T-helper 17 cell (primary cell): ENCODE data around the gene USP46. TPM values are rescaled to one million over a fixed set of nuclear protein-coding genes. Genes with fewer than 3 reads are reported as not detected.

Experiments
- ATAC-seq: fragments of 150-1000 bp; cut with Tn5 transposase; 2 replicates; pipeline ENCODE4 v1.10.0; 2021; ENCODE audit warnings: mild to moderate bottlenecking, moderate library complexity
- DNase-seq, 3 donors: peaks; one replicate each; pipeline versions ENCODE4 v3.0.0 to v3.0.0-alpha.2; 2020 to 2021
- H3K9me3 ChIP-seq: one replicate; pipeline ENCODE4 v1.7.0; 2013; ENCODE audit warnings: low read length, mild to moderate bottlenecking; ENCODE audit not compliant: control insufficient read depth, poor library complexity, severe bottlenecking
- H3K27ac Mint-ChIP-seq: one replicate; pipeline ENCODE4 v1.8.0; 2022; ENCODE audit warnings: mild to moderate bottlenecking, moderate library complexity, mixed read lengths
- H3K27me3 Mint-ChIP-seq: one replicate; pipeline ENCODE4 v1.8.0; 2022; ENCODE audit warnings: mixed read lengths
- H3K36me3 Mint-ChIP-seq: one replicate; pipeline ENCODE4 v1.8.0; 2022; ENCODE audit warnings: low read depth, mixed read lengths
- H3K4me1 Mint-ChIP-seq: one replicate; pipeline ENCODE4 v1.8.0; 2022; ENCODE audit warnings: mild to moderate bottlenecking, mixed read lengths
- H3K4me3 Mint-ChIP-seq: one replicate; pipeline ENCODE4 v1.8.0; 2022; ENCODE audit warnings: mild to moderate bottlenecking, moderate library complexity, mixed read lengths
- total RNA-seq, 4 donors: library from RNA in 2 of 4; stranded (reverse) in 2 of 4; gene quantifications; one replicate each; pipeline ENCODE4 v1.2.3 and lab custom pipeline; 2022 to 2026

Gene USP46
- total RNA-seq, 2 donors from 2014 or later = 22.5 to 24.0 TPM

DNA sequence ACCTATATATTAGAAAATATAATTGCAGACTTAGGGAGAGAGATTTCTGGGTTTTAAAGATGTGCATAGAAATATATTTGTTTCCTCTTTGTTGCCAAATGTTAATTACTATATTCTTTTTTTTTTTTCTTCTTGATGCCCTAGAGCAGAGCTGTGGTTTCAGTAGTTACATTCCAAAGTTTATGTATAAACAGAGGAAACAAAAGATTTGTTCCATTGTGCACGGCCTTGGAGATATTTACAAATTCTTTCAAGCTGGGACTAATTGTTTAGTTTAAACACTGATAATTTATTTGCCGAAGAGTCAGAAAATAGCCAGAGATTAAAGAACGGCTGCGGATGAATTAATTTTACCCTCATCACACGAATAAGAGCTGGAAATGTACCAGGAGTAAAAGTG, 85.1 kb downstream of the USP46 start:
- peaks cover 14% of the 10 kb centered on the region for H3K27me3 Mint-ChIP-seq
- H3K4me1 Mint-ChIP-seq = peaks cover 2% of the 10 kb centered on the region
- ATAC-seq (no peak), DNase-seq (no peak)
- H3K9me3 ChIP-seq = peaks cover 4% of the 10 kb centered on the region
- H3K4me3 Mint-ChIP-seq = no peak overlapping the region
- H3K36me3 Mint-ChIP-seq = no peaks in the 10 kb centered on the region
- H3K27ac Mint-ChIP-seq = no peak overlapping the region

DNA sequence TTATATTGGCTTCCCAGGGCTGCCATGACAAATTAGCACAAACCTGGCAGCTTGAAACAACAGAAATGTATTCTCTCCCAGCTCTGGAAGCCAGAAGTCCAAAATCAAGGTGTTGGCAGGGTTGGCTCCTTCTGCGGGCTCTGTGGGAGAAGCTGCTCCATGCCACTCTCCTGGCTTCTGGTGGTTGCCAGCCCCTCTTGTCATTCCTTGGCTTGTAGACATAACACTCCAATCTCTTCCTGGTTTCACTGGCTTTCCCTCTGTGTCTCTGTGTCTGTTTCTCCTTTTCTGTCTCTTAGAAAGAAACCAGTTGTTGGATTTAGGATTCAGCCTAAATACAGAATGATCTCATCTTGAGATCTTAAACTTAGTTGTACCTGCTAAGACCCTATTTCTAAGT, 85.5 kb downstream of the USP46 start:
- no peak for DNase-seq
- peaks cover 4% of the 10 kb centered on the region for H3K9me3 ChIP-seq
- H3K27me3 Mint-ChIP-seq = peaks cover 14% of the 10 kb centered on the region
- no peak for ATAC-seq
- H3K36me3 Mint-ChIP-seq = no peaks in the 10 kb centered on the region
- peaks cover 2% of the 10 kb centered on the region for H3K4me1 Mint-ChIP-seq
- no peak overlapping the region for H3K27ac Mint-ChIP-seq
- H3K4me3 Mint-ChIP-seq = no peak overlapping the region

DNA sequence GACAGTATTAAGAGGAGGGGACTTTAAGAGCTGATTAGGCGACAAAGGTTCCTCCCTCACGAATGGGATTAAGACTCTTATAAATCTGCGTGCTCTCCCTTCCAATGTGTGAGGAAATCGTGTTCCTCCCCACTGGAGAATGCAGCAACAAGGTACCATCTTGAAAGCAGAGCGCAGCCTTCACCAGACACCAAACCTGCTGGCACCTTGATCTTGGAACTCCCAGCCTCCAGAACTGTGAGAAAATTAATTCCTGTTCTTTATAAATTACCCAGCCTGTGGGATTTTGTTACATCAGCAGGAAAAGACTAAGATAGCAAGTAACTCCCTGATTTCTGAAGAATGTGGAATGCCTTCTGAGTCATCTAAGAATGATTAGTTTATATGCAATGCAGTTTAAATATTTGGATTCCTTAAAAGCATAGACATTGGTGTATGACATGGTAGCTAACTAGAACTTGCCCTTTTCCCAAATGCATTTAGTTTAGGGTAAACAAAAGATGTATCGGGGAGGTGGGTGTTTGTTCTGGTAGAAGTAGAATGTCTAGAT, 86.1 kb downstream of the USP46 start:
- H3K27me3 Mint-ChIP-seq = peaks cover 14% of the 10 kb centered on the region
- no peak for ATAC-seq
- H3K36me3 Mint-ChIP-seq = no peaks in the 10 kb centered on the region
- no peak overlapping the region for H3K27ac Mint-ChIP-seq
- H3K4me1 Mint-ChIP-seq = no peaks in the 10 kb centered on the region
- DNase-seq = no peak
- no peak overlapping the region for H3K4me3 Mint-ChIP-seq
- peaks cover 4% of the 10 kb centered on the region for H3K9me3 ChIP-seq

- H3K36me3 Mint-ChIP-seq = no peaks in the 10 kb centered on the region
- ATAC-seq = no peak
- no peaks in the 10 kb centered on the region for H3K4me1 Mint-ChIP-seq
- DNase-seq = no peak
- H3K27ac Mint-ChIP-seq = no peak overlapping the region
- H3K27me3 Mint-ChIP-seq = peaks cover 8% of the 10 kb centered on the region
- H3K9me3 ChIP-seq = peaks cover 4% of the 10 kb centered on the region
- H3K4me3 Mint-ChIP-seq = no peak overlapping the region
These were observed 90.8 kb downstream of the USP46 start for GRCh38 chr4:52568351-52568750.

DNA sequence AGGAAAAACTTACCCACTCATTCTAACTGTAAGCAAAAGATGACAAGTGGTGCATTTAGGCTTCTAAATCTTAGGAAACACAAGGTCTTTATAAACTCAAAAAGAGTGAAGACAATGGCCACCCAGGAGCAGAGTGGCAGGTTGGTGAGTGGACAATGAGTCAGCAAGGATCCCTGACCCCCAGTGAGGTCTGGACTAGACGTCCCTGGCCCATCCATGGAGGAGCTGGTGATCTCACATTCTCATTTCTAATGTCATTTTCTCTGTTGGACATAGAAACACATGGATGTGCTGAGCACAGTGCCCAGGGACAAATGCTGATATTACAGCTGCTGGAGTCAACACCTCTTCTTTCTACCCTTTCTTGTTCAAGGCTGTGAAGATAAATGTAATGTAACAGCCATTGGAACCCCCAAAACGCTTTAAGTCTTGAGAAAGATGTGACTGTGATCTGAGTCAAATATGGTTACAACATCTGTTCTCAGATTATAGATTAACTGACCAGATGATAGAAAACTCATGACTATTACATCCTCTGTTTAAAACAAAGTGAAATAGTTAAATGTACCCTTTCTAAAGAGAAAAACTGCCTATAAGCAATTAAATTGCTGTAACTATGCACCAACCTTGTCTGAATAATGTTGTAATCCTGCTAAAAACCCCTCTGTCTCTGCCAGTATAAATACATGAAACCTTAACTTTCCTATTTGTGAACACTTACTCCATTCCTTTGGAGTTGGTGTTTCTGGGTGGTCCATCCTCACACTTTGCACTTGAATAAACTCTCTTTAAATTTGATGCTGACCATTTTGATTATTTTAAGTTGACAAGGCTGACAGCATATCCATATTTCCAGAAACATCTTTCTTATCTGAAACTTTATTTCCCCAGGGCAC, 92.7 kb downstream of the USP46 start:
- H3K4me1 Mint-ChIP-seq = no peaks in the 10 kb centered on the region
- H3K36me3 Mint-ChIP-seq = no peaks in the 10 kb centered on the region
- no peak overlapping the region for H3K27ac Mint-ChIP-seq
- H3K27me3 Mint-ChIP-seq = peaks cover 14% of the 10 kb centered on the region
- DNase-seq (no peak), ATAC-seq (no peak)
- no peak overlapping the region for H3K4me3 Mint-ChIP-seq
- H3K9me3 ChIP-seq = no peaks in the 10 kb centered on the region

DNA sequence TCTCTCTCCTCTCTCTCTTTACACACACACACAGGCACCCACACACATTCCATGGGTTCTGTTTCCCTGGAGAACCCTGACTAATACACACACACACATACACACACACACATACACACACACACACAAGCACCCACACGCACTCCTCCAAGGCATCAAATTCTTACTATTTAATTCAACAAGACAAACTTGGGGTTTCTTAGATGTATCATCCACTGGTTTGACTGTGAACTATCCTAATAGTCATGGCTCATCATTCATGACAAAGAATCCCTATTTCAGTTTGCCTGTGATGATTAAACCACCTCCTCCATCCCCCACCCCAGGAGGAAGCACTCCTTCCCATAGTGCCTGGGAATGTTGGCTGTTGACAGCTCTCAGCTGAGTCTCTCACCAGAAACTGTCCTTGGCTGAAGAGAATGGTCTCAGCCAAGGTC, 98.2 kb downstream of the USP46 start:
- Mint-ChIP-seq H3K27me3 (peaks cover 28% of the 10 kb centered on the region), H3K4me3 (no peak overlapping the region), H3K4me1 (no peaks in the 10 kb centered on the region), H3K36me3 (no peaks in the 10 kb centered on the region), H3K27ac (no peak overlapping the region)
- DNase-seq (no peak), ATAC-seq (no peak)
- no peaks in the 10 kb centered on the region for H3K9me3 ChIP-seq

DNA sequence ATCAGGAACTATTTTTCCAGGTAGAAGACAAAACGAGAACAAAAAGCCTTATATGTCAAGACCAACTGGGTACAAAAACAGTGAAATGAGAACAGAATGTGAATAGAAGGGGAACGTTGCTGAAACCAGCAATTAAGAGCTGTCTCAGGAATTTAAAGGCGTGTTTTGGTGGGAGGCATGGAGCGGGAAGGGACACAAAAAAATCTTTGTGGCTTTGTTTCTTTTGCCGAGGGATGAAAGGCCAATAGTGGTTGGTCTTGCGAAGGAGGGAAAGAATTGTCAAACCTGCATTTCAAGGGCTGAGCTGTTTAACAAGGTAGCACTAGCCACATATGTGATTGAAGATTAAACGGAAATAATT, 103.8 kb downstream of the USP46 start:
- ATAC-seq (no peak), DNase-seq (no peak)
- Mint-ChIP-seq H3K4me3 (no peak overlapping the region), H3K36me3 (no peaks in the 10 kb centered on the region), H3K4me1 (peaks cover 2% of the 10 kb centered on the region), H3K27me3 (peaks cover 28% of the 10 kb centered on the region), H3K27ac (no peak overlapping the region)
- H3K9me3 ChIP-seq = no peaks in the 10 kb centered on the region

DNA sequence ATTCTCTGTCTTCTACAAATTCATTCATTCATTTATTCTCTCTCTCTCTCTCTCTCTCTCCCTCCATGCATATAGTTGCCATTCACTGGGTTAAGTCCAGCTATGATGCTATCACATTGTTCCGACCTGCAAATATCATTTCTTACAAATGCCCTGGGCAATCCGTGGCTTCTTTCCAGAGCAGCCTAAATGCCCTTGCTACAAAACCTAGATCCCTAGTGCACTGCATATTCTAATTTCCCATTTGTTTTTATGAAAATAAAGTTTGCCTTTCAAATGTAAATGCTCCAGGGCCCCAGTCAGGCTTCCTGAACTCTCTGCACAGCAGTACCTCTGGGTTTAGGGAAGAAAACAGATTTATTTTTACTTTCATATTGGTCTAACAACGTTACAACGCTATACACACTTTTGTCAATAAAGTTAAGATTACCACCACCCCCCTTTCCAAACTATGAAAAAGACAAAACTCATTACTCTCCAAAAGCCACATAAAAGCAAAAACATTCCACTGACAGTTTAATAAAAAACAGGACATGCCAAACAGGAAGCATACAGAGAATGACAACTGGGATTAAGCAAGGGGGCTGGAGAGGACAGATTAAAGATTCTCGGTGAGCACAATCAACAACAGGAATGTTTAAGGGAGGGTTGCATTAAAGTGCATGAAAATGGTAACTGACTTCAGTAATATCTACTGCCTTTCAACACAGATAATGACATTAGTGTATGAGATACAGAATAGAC, 104.3 kb downstream of the USP46 start:
- ATAC-seq = no peak
- Mint-ChIP-seq H3K27me3 (peaks cover 33% of the 10 kb centered on the region), H3K27ac (no peak overlapping the region)

DNA sequence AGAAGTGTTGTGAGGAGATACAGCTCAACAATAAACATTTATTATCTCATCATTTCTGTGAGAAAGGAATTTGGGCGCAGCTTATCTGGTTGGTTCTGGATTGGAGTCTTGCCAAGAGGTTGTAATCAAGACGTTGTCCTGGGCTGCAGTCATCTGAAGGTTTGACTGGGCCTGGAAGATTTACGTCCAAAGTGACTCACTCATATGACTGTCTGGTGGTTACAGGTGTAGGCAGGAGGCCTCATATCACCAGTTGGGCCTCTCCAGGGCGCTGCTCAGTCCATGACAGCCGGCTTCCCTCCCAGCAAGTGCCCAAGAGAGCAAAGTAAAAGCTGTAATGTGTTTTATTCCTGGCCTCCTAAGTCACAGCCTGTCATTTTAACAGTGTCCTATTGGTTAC, 106.3 kb downstream of the USP46 start:
- Mint-ChIP-seq H3K4me3 (no peak overlapping the region), H3K27ac (no peak overlapping the region), H3K4me1 (peaks cover 2% of the 10 kb centered on the region), H3K27me3 (peaks cover 33% of the 10 kb centered on the region), H3K36me3 (no peaks in the 10 kb centered on the region)
- DNase-seq (no peak), ATAC-seq (no peak)
- H3K9me3 ChIP-seq = no peaks in the 10 kb centered on the region

More for the DNA sequence above, 104.3 kb downstream of the USP46 start:
- H3K4me3 Mint-ChIP-seq = no peak overlapping the region
- DNase-seq = no peak
- no peaks in the 10 kb centered on the region for H3K36me3 Mint-ChIP-seq
- H3K9me3 ChIP-seq = no peaks in the 10 kb centered on the region
- H3K4me1 Mint-ChIP-seq = peaks cover 2% of the 10 kb centered on the region

DNA sequence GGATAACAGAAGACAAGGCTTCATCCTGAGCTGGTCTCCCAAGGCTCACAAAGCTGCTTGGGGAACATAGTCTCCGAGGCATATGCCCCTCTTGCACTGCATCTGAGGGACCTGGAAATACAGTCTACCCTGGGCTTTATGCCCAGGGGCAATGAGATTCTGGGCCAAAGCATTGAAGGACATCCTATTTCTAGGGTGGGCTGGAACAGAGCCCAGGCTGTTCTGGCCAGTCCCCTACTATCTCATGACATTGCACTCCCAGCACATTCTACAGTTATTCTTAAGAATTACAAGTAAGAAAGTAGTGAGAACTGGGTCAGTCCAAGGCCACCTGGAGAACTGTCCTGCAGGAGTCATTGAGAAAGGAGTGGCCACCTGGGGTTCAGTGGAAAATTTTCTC, 107.6 kb downstream of the USP46 start:
- no peak for ATAC-seq
- peaks cover 2% of the 10 kb centered on the region for H3K4me1 Mint-ChIP-seq
- no peak overlapping the region for H3K27ac Mint-ChIP-seq
- peaks cover 28% of the 10 kb centered on the region for H3K27me3 Mint-ChIP-seq
- H3K36me3 Mint-ChIP-seq = no peaks in the 10 kb centered on the region
- H3K4me3 Mint-ChIP-seq = no peak overlapping the region
- no peak for DNase-seq
- no peaks in the 10 kb centered on the region for H3K9me3 ChIP-seq

DNA sequence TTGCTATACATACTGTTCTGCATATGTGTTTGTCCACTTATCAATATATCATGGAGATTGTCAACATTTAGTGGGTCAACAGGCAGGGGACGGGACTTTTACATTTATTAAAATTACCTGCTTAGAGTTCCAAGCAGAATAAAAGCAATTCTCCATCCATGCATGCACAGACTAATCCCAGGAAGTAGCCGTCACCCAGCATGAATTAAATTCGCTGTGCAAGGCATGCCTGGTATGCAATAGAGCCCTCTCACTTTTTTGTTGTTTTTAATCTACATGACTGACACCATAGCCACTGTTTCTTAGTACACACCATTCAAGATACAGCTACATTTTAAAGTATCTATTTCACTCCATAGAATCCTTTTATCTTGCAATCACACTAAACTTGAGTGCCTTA, 108.9 kb downstream of the USP46 start:
- H3K27me3 Mint-ChIP-seq = peaks cover 31% of the 10 kb centered on the region
- ATAC-seq (no peak), DNase-seq (no peak)
- H3K27ac Mint-ChIP-seq = no peak overlapping the region
- no peak overlapping the region for H3K4me3 Mint-ChIP-seq
- no peaks in the 10 kb centered on the region for H3K9me3 ChIP-seq
- no peaks in the 10 kb centered on the region for H3K36me3 Mint-ChIP-seq
- H3K4me1 Mint-ChIP-seq = peaks cover 6% of the 10 kb centered on the region

GRCh38 chr4:52548818-52549570, 110.1 kb downstream of the USP46 start:
- peaks cover 4% of the 10 kb centered on the region for H3K4me1 Mint-ChIP-seq
- ATAC-seq (no peak), DNase-seq (no peak)
- H3K4me3 Mint-ChIP-seq = no peak overlapping the region
- H3K9me3 ChIP-seq = no peaks in the 10 kb centered on the region
- H3K27ac Mint-ChIP-seq = no peak overlapping the region
- peaks cover 32% of the 10 kb centered on the region for H3K27me3 Mint-ChIP-seq
- H3K36me3 Mint-ChIP-seq = no peaks in the 10 kb centered on the region

- Mint-ChIP-seq H3K27me3 (peaks cover 27% of the 10 kb centered on the region), H3K36me3 (no peaks in the 10 kb centered on the region), H3K4me3 (no peak overlapping the region), H3K4me1 (peaks cover 4% of the 10 kb centered on the region), H3K27ac (no peak overlapping the region)
- DNase-seq = no peak
- ATAC-seq = no peak
- no peaks in the 10 kb centered on the region for H3K9me3 ChIP-seq
These were observed 112.7 kb downstream of the USP46 start for GRCh38 chr4:52546449-52546848.
